ENCODE results near the gene MYOM1.

The MYOM1 gene

DNA sequence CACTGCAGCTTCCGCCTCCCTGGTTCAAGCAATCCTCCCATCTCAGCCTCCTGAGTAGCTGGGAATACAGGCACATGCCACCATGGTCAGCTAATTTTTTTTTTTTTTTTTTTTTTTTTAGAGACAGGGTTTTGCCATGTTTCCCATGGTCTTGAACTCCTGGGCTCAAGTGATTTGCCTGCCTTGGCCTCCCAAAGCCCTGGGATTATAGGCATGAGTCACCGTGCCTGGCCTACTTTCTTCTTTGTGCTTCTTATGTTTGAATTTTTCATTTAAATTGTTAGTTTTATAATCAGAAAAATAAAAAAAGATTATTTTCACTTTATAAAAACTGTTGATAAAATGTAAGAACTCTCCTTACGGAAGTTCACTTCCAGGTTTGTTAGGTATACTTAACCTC, 105.3 kb downstream of the MYOM1 start:
- DNase-seq = no peak

- DNase-seq = no peak
Observed at GRCh38 chr18:3114026-3114425, 105.7 kb downstream of the MYOM1 start.

DNA sequence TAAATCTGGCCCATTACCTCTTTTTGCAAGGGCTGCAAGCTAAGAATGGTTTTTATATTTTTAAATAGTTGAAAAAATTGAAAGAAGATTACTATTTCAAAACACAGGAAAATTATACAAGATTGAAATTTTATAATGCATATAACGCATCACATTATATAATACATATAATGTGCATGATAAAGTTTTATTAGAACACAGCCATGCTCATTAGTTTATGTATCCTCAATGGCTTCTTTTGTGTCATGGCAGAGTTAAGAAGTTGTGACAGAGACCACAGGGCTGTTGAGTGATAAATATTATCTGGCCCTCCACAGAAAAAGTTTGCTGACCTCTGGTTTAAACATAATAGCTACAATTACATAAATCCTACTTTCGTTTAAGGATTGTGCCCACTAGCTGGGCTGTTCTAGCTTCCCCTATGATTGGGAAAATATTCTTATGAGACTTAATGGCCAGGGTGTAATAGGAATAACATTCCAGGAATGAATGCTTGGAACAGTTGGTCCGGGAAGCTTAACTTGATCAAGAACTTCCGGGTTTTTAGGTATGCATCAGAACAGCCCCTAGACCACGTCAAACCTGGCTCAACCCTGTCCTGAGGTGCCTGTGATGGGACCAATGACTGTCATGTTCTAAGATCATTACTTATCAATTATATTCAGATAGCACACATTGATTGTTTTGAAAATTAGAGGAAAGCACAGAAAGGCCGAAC, 108.1 kb downstream of the MYOM1 start:
- no peak for DNase-seq

DNA sequence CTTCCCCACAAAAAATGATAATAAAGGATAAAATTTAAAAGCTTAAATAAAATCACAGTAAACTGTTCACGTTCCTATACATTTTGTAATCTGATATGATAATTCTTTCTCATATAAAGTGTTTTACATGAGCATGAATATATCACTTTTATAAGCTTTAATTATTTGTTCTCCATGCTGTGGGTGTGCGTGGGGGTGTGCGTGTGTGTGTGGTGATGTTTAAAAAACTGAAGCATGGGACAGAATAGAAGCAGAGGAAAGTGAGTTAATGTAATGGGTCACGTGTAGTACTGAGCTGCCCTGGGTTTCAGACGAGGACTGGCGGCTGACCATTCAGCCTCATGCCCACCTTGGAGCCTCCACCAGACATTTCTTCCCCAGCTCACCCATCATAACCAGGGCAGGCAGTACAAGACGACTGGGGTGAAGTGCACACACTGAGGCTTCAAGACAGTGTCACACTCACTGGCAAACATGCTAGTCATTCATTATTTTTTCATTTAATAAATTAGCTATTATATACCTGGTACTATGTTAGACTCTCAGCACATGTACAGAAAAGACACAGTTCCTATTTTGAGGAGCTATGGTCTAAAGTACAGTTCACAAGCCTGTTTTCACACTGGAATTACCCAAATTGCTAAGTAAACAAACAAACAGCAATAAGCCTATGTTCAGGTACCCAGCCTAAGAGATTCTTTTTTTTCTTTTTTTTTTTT, 109.6 kb downstream of the MYOM1 start:
- DNase-seq = no peak

DNA sequence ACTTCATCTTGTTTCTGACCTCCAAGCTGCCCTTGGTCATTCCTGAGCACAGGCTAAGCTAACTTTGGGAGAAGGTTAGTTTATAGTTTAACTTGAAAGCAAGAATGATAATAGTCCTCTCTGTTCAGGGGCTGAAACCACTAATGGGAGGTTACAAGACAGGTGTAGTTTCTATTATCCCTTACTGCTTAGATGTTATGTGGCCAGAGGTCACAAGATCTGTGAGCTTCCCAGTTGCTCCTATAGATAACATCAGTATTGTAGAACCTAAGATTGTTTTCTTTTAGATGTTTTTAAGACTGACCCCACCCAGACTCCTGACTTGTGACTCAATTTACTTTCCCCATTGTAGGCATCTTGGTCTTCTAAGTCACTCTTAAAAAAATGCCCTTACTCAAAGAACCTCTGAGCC, 112.0 kb downstream of the MYOM1 start:
- no peak for DNase-seq

DNA sequence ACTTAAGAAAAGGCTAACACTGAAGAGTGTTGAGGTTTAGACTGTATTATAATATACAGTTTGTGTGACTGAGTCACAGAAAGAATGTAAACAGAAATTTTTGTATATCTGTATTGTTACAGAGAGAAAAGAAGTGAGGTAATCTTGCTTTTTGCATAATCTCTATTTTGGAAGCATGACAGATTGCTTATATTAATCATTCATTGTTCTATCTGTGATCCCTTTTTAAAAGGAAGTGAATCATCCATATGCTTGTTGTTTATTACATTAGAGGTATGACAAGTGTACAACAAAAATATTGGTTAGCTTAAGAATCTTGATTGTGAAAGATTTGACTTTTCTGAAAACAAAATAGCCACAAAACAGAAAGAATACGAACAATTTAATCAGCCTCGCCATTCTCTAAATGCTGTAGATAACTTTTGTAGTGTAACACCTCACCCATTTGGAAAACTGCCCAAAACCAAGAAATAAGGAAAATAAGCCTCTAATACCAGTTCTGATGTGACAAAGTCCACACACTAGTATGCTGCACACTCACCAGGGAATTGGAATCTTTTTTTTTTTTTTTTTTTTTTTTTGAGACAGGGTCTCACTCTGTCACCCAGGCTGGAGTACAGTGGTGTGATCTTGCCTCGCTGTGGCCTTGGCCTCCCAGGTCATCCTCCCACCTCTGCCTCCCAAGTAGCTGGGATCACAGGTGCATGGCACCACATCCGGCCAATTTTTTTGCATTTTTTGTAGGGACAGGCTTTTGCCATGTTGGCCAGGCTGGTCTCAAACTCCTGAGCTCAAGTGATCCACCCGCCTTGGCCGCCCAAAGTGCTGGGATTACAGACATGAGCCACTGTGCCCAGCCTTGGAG, 115.3 kb downstream of the MYOM1 start:
- DNase-seq = no peak

- DNase-seq = peak in 1 of 2 experiments; percentile 52
Observed at GRCh38 chr18:3103576-3103975, 116.2 kb downstream of the MYOM1 start.

GRCh38 chr18:3102983-3103382, 116.8 kb downstream of the MYOM1 start:
- DNase-seq = no peak

DNA sequence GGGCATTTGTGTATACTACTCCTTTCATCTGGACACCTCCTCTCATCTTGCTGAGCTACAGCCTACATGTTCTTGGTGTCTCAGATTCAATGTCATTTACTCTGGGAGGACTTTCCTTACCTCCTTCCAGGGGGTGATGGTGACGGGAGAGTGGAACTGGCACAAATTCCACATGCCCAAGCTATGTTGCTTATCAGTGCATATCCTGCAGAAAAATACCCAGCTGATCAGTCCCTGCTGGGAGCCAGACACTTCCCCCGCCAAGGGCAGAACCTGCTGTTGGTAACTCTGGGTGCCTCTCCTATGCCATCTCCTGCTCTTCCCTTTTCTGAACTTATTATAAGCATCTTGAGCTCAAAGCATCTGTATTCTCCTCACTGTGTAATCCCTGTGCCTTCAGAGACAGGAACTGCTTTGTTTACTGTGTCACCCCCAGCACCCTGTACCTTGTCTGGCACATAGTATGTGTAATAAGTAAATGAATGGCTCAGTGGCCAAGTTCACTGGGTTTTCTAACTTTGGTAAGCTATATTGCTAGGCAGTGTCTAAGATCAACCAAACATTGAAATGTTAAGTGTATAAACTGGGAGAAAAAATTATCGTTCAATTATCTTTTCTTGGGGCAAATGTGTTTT, 119.2 kb downstream of the MYOM1 start:
- no peak for DNase-seq

- DNase-seq = no peak
Observed at GRCh38 chr18:3099327-3099726, 120.4 kb downstream of the MYOM1 start.

- DNase-seq = no peak
Observed at GRCh38 chr18:3097082-3097481, 122.7 kb downstream of the MYOM1 start.

GRCh38 chr18:3095921-3096320, 123.8 kb downstream of the MYOM1 start:
- DNase-seq = no peak

DNA sequence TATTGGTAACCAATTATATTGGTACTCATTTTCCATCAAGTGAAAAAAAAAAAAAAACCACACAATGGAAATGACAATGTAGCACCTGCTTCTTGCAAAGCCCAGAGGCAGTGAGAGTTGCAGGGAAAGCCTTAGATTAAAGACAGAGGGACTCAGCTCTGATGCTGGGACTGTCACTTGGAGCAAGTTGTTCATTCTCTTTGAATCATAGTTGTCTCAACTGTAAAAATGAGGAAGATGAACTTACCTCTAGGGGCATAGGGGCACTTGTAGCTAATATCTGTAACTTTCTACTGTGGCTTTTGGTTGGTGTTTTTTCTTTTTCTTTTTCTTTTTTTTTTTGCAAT, 125.5 kb downstream of the MYOM1 start:
- DNase-seq = no peak

DNA sequence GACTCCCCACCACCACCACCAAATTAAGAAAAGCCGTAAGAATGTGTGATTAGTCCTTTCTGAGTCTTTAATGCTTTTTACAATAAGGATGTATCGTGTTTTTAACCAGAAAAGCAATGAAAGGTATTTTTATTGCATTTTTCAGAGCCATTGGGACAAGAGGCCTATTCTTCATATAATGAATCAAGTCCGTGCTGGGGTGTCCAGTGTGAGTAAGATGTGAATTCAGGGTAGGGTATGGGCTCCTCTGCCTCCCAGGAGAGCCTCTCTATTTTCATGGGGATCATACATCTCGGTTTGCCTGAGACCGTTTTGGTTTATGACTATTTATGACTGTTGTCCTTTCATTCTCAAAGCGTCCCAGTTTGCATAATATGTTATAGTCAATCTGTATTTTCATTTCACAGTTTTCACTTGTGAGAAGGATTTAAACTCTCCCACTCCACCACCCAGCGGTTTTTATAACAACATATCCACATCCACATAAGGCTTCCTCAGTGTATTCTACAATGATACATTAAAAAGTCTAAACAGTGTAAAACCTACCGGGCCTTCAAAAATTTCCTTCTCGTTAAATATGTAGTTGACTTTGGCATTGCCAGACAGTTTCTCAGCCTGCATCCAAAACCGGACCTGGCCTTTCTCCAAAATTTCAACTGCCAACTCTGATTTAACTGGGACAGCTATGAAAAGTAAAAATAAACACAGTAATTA, 126.0 kb downstream of the MYOM1 start:
- DNase-seq = peak in 1 of 2 experiments; percentile 30

- no peak for DNase-seq
Observed at GRCh38 chr18:3092727-3093126, 127.0 kb downstream of the MYOM1 start.

DNA sequence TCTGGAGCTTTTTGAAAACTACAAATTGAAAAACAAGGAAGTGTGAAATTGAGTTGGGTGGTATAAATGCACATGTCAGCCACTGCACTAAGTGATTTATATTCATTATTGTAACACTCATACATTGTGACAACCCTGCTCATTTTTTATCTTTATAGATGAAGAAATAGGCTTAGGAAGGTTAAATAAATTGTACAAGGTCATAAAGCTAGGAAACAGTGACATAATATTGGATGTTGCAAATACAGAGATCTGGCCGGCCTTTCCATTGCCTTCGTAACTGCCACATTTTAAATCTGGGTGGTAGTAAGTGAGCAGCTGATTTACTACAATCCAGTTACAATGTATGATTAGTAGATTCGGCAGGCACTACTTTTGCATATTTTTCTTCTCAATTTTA, 130.2 kb downstream of the MYOM1 start:
- DNase-seq = no peak

GRCh38 chr18:3088449-3088848, 131.3 kb downstream of the MYOM1 start:
- no peak for DNase-seq

- no peak for DNase-seq
Observed at GRCh38 chr18:3086871-3087270, 132.9 kb downstream of the MYOM1 start.

DNA sequence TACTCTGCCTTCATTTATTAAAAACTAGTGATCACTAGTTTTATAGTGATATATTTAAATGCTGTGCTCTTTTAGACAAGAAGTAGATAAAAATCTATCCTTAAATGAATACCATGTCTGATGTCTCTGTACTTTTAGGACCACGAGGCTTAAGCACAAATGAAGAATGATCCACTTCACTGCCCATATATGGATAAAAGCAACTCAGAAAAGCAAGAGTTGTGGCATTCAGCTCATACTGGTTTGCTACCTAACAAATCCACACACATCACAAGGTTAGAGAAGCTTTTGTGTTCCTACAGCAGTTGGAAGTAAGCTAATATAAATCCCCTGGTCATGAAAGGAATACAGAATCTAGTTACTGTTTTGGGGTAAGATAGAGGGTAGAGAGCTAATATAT, 134.2 kb downstream of the MYOM1 start:
- no peak for DNase-seq

DNA sequence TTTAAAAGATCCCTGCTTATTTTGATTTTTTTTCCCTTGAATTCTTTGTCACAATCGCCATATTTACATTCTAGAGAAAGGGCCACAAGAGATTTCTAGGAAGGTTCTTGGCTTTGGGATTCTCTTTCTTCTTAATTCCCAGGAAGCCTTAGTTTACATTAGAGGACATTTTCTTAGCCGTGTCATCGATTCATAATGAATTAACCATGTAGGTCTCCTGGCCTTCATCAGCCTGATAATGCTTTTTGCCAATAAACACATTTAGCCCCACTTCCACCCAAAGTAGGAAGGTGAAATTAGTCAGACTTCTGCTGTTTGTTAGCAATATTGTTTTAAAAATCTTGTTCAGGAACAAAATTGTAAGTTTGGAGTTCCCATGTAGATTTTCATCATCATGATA, 135.6 kb downstream of the MYOM1 start:
- DNase-seq = no peak

GRCh38 chr18:3083766-3084165, 136.0 kb downstream of the MYOM1 start:
- no peak for DNase-seq

- DNase-seq = no peak
Observed at GRCh38 chr18:3081584-3081991, 138.2 kb downstream of the MYOM1 start.

GRCh38 chr18:3079653-3080052, 140.1 kb downstream of the MYOM1 start:
- no peak for DNase-seq

Measured in NCI-H446 (cell line).